ENCODE measurements around the gene MFAP4. TPM values are rescaled to one million over a fixed set of nuclear protein-coding genes. Genes with fewer than 3 reads are reported as not detected.

Gene MFAP4
- total RNA-seq, 1 experiment from 2014 or later = 1.5 TPM

- Mint-ChIP-seq H3K4me3 (no peak overlapping the region), H3K27me3 (ENCODE audit: low read depth) (peaks cover 7% of the 10 kb centered on the region), H3K9me3 (no peaks in the 10 kb centered on the region), H3K27ac (no peak overlapping the region), H3K4me1 (peaks cover 4 to 23% of the 10 kb centered on the region in 2 experiments), H3K36me3 (ENCODE audit: insufficient read depth in 1 of 3, low read depth in 3 of 3) (no peaks in the 10 kb centered on the region)
- no peak overlapping the region for H3K23ac ChIP-seq (ENCODE audit: insufficient read length, low read depth, low read length)
- H3K4me1 ChIP-seq (ENCODE audit: insufficient read depth, low read length) = no peaks in the 10 kb centered on the region
- no peak overlapping the region for H2AK5ac ChIP-seq (ENCODE audit: insufficient read length, low read length)
- H4K20me1 ChIP-seq (ENCODE audit: control insufficient read depth, insufficient read depth, insufficient read length) = no peaks in the 10 kb centered on the region
- H3K27me3 ChIP-seq (ENCODE audit: insufficient read depth, low read length) = no peaks in the 10 kb centered on the region
- H3K56ac ChIP-seq (ENCODE audit: insufficient read length, low read depth, low read length) = no peak overlapping the region
- H3K4ac ChIP-seq (ENCODE audit: low read depth, low read length) = no peak overlapping the region
- H2BK120ac ChIP-seq (ENCODE audit: low read depth, low read length, poor library complexity, severe bottlenecking) = no peak overlapping the region
- H4K8ac ChIP-seq (replicated peaks; ENCODE audit: insufficient read length, low read depth, low read length) = no peak overlapping the region
- no peak overlapping the region for H4K91ac ChIP-seq (ENCODE audit: insufficient read length, low read depth, low read length)
- H2BK15ac ChIP-seq (ENCODE audit: low read depth, low read length) = no peak overlapping the region; the same call in 1 of the 2 replicates
- H3K23me2 ChIP-seq (ENCODE audit: insufficient read length, low read depth, low read length, poor library complexity, severe bottlenecking) = no peaks in the 10 kb centered on the region
- no peak overlapping the region for H4K5ac ChIP-seq (ENCODE audit: insufficient read length, low read depth, low read length)
- DNase-seq = no peak
- H3K27ac ChIP-seq (ENCODE audit: insufficient read length, low read depth, low read length) = no peak overlapping the region
- H2BK5ac ChIP-seq (ENCODE audit: insufficient read length, low read length) = no peak overlapping the region
- H3K18ac ChIP-seq (ENCODE audit: insufficient read length, low read depth, low read length) = no peak overlapping the region
- H3K79me1 ChIP-seq (ENCODE audit: insufficient read depth, low read depth, low read length, poor library complexity, severe bottlenecking) = no peaks in the 10 kb centered on the region
- no peak overlapping the region for H3T11ph ChIP-seq (ENCODE audit: low read length)
- H2BK20ac ChIP-seq (ENCODE audit: low read depth, low read length, poor library complexity, severe bottlenecking) = no peak overlapping the region
- no peak overlapping the region for H3K4me2 ChIP-seq (ENCODE audit: insufficient read depth, insufficient read length, low read length)
- no peak overlapping the region for H2AFZ ChIP-seq (ENCODE audit: low read length)
- no CpG with 5 or more reads among the region's 18 CpGs for WGBS (ENCODE audit: extremely low coverage, insufficient read length, low lambda C conversion rate)
- H3K79me2 ChIP-seq (ENCODE audit: insufficient read depth, low read length) = no peaks in the 10 kb centered on the region
- H3K9ac ChIP-seq (ENCODE audit: extremely low read depth, insufficient read length, low read length) = no peak overlapping the region
- no peak for TF ChIP-seq CTCF (conservative IDR thresholded peaks at IDR 0.05)
- H3K9me3 ChIP-seq (ENCODE audit: control insufficient read depth, low read depth, low read length) = no peaks in the 10 kb centered on the region
- no peak overlapping the region for H2BK12ac ChIP-seq (ENCODE audit: insufficient read length, low read depth, low read length)
- no peak overlapping the region for H3K14ac ChIP-seq (ENCODE audit: insufficient read depth, low read length)
Observed at GRCh38 chr17:19415806-19416775, 29.1 kb upstream of the MFAP4 start.

Data from H9 (cell line).